CD14-positive monocyte (primary cell): ENCODE results near the gene HIF3A. TPM values are rescaled to one million over a fixed set of nuclear protein-coding genes. Genes with fewer than 3 reads are reported as not detected.
"Not testable (repeated sequence)": the region's sequence is repeated elsewhere in the genome, so short reads cannot be mapped to it uniquely, and the experiment has no call there.

ENCODE experiments used
- DNase-seq, 3 donors: peaks; one replicate each; pipeline ENCODE4 v3.0.0-alpha.2; 2011 to 2022
- H2AFZ ChIP-seq: 2 replicates; pipeline ENCODE4 v1.6.0; 2012; ENCODE audit warnings: mild to moderate bottlenecking, low read depth, low read length, inconsistent platforms; ENCODE audit not compliant: insufficient read depth, poor library complexity, severe bottlenecking
- H3K27ac ChIP-seq, 2 donors: 1 replicate in 1 of 2; 2 replicates in 1 of 2; pipeline ENCODE4 v1.5.1; 2012 to 2013; ENCODE audit warnings: low read length in 2 of 2, control low read depth in 1 of 2, inconsistent platforms in 1 of 2, low read depth in 1 of 2, mild to moderate bottlenecking in 1 of 2
- H3K27me3 ChIP-seq, 2 donors: one replicate each; pipeline versions ENCODE4 v1.6.0 to v1.6.1; 2011 to 2013; ENCODE audit warnings: low read length in 2 of 2; ENCODE audit not compliant: control insufficient read depth in 2 of 2, insufficient read depth in 2 of 2
- H3K36me3 ChIP-seq, 2 donors: replicated peaks in 1 of 2; 1 replicate in 1 of 2; 2 replicates in 1 of 2; pipeline versions ENCODE4 v1.5.1 to v1.6.1; 2012 to 2013; ENCODE audit warnings: low read length in 2 of 2, control low read depth in 1 of 2, inconsistent platforms in 1 of 2, mild to moderate bottlenecking in 1 of 2; ENCODE audit not compliant: insufficient read depth in 2 of 2, control insufficient read depth in 1 of 2
- H3K4me1 ChIP-seq, 2 donors: 1 replicate in 1 of 2; 2 replicates in 1 of 2; pipeline versions ENCODE4 v1.5.1 to v1.6.1; 2012 to 2013; ENCODE audit warnings: low read length in 2 of 2, control low read depth in 1 of 2, inconsistent platforms in 1 of 2, mild to moderate bottlenecking in 1 of 2, moderate library complexity in 1 of 2; ENCODE audit not compliant: insufficient read depth in 2 of 2, control insufficient read depth in 1 of 2
- H3K4me2 ChIP-seq: replicated peaks from 2 replicates; pipeline ENCODE3; 2012; ENCODE audit warnings: low read length, moderate library complexity, mild to moderate bottlenecking; ENCODE audit not compliant: poor library complexity, severe bottlenecking; ENCODE audit errors: extremely low read depth
- H3K4me3 ChIP-seq, 3 experiments: fragments of 200-600 bp in 1 of 3; sonication (generic) in 1 of 3; replicated peaks in 1 of 3; 1 replicate in 2 of 3; 2 replicates in 1 of 3; pipeline ENCODE4 v1.5.1; 2011 to 2013; ENCODE audit warnings: low read length in 3 of 3, mild to moderate bottlenecking in 3 of 3, control low read depth in 2 of 3, low read depth in 2 of 3, inconsistent platforms in 1 of 3, moderate library complexity in 1 of 3
- H3K79me2 ChIP-seq: 2 replicates; pipeline ENCODE4 v1.6.0; 2012; ENCODE audit warnings: mild to moderate bottlenecking, control low read depth, inconsistent platforms, low read length, moderate library complexity; ENCODE audit not compliant: insufficient read depth
- H3K9ac ChIP-seq: 2 replicates; pipeline ENCODE4 v1.6.0; 2017; ENCODE audit warnings: low read length, mild to moderate bottlenecking; ENCODE audit not compliant: insufficient read depth, poor library complexity, severe bottlenecking
- H3K9me3 ChIP-seq, 2 donors: replicated peaks in 1 of 2; 1 replicate in 1 of 2; 2 replicates in 1 of 2; pipeline versions ENCODE4 v1.5.1 to v1.6.1; 2012 to 2013; ENCODE audit warnings: low read length in 2 of 2, control low read depth in 1 of 2; ENCODE audit not compliant: control insufficient read depth in 1 of 2, insufficient read depth in 1 of 2
- H4K20me1 ChIP-seq: 2 replicates; pipeline ENCODE4 v1.6.0; 2012; ENCODE audit warnings: mild to moderate bottlenecking, low read length, control low read depth, moderate library complexity; ENCODE audit not compliant: insufficient read depth
- H3K27ac Mint-ChIP-seq, 7 donors: one replicate each; pipeline ENCODE4 v1.8.0; 2020; ENCODE audit warnings: mild to moderate bottlenecking in 7 of 7, mixed read lengths in 7 of 7, moderate library complexity in 6 of 7, inconsistent platforms in 2 of 7
- H3K27me3 Mint-ChIP-seq, 3 donors: one replicate each; pipeline ENCODE4 v1.8.0; 2021 to 2022; ENCODE audit warnings: low read depth in 3 of 3, mild to moderate bottlenecking in 3 of 3, mixed read lengths in 3 of 3, moderate library complexity in 3 of 3, inconsistent platforms in 1 of 3
- H3K36me3 Mint-ChIP-seq, 2 donors: one replicate each; pipeline ENCODE4 v1.8.0; 2020; ENCODE audit warnings: mixed read lengths in 2 of 2, inconsistent platforms in 1 of 2, mild to moderate bottlenecking in 1 of 2
- H3K4me1 Mint-ChIP-seq: one replicate; pipeline ENCODE4 v1.8.0; 2020; ENCODE audit warnings: mild to moderate bottlenecking, mixed read lengths
- H3K4me3 Mint-ChIP-seq, 2 donors: one replicate each; pipeline ENCODE4 v1.8.0; 2020; ENCODE audit warnings: mild to moderate bottlenecking in 2 of 2, mixed read lengths in 2 of 2, moderate library complexity in 1 of 2
- H3K9me3 Mint-ChIP-seq, 7 donors: one replicate each; pipeline ENCODE4 v1.8.0; 2020 to 2022; ENCODE audit warnings: mixed read lengths in 7 of 7, mild to moderate bottlenecking in 6 of 7, moderate library complexity in 6 of 7, inconsistent platforms in 2 of 7
- CTCF ChIP-seq: fragments of 200-600 bp; IDR thresholded peaks from one replicate; pipeline ENCODE4 v1.8.0; 2022; ENCODE audit warnings: antibody characterized with exemption, mild to moderate bottlenecking
- WGBS: methylation state at CpG from one replicate; pipeline ENCODE4 v1.1.5; 2013; ENCODE audit warnings: missing lambda C conversion rate; ENCODE audit not compliant: insufficient coverage; 5-methylcytosine and 5-hydroxymethylcytosine counted together
- intact Hi-C, 2 donors: fragments of 100-400 bp; cut with micrococcal nuclease; formaldehyde crosslinking; loops; one replicate each; pipeline versions ENCODE4 v1.15.0 to v1.15.1; 2023
- polyA plus RNA-seq, 3 donors: library from polyadenylated mRNA; depleted of rRNA in 1 of 3; unstranded in 2 of 3; stranded (reverse) in 1 of 3; fragments of 300-500 nt in 2 of 3; fragments of >200 nt in 1 of 3; fragmentation: Illumina TruSeq in 2 of 3; gene quantifications; 1 replicate in 2 of 3; 2 replicates in 1 of 3; pipeline ENCODE4 v1.2.3, GENCODE V29; 2012 to 2021

Gene HIF3A
- polyA plus RNA-seq, 3 donors: not detected

GRCh38 chr19:46320559-46320958 is 23.7 kb downstream of the HIF3A start:
- Mint-ChIP-seq H3K27me3 (peaks cover 0 to 10% (median 2%) of the 10 kb centered on the region in 3 donors), H3K27ac (no peak overlapping the region), H3K9me3 (peaks cover 2 to 8% (median 6%) of the 10 kb centered on the region in 7 donors), H3K4me1 (peaks cover 3% of the 10 kb centered on the region), H3K36me3 (no peaks in the 10 kb centered on the region), H3K4me3 (no peak overlapping the region)
- no peak overlapping the region for H3K4me2 ChIP-seq
- H2AFZ ChIP-seq: no peak overlapping the region
- no peaks in the 10 kb centered on the region for H3K4me1 ChIP-seq
- H3K79me2 ChIP-seq: no peaks in the 10 kb centered on the region
- no peak for DNase-seq
- no peak overlapping the region for H3K27ac ChIP-seq
- no peak for TF ChIP-seq CTCF
- H3K36me3 ChIP-seq: no peaks in the 10 kb centered on the region
- 100% methylated on average over 2 of the region's 5 CpGs for WGBS
- no peak overlapping the region for H3K9ac ChIP-seq
- no peaks in the 10 kb centered on the region for H3K27me3 ChIP-seq
- H4K20me1 ChIP-seq: no peaks in the 10 kb centered on the region
- H3K4me3 ChIP-seq: no peak overlapping the region
- peaks cover 0 to 3% of the 10 kb centered on the region in 2 donors for H3K9me3 ChIP-seq
- intact Hi-C loops: no loop called here

- H3K4me3 ChIP-seq: no peak overlapping the region
- H3K79me2 ChIP-seq: no peaks in the 10 kb centered on the region
- no peak for TF ChIP-seq CTCF
- Mint-ChIP-seq H3K4me3 (no peak overlapping the region), H3K9me3 (peaks cover 9 to 17% (median 15%) of the 10 kb centered on the region in 7 donors), H3K27ac (no peak overlapping the region), H3K4me1 (peaks cover 3% of the 10 kb centered on the region), H3K36me3 (no peaks in the 10 kb centered on the region), H3K27me3 (peaks cover 0 to 9% (median 0%) of the 10 kb centered on the region in 3 donors)
- 98% methylated on average over 11 of the region's 12 CpGs for WGBS
- H3K27ac ChIP-seq: no peak overlapping the region
- H3K36me3 ChIP-seq: no peaks in the 10 kb centered on the region
- H3K9me3 ChIP-seq: peaks cover 9 to 11% of the 10 kb centered on the region in 2 donors
- H2AFZ ChIP-seq: no peak overlapping the region
- no peak for DNase-seq
- no peak overlapping the region for H3K9ac ChIP-seq
- no peaks in the 10 kb centered on the region for H3K4me1 ChIP-seq
- no peak overlapping the region for H3K4me2 ChIP-seq
- intact Hi-C loops: no loop called here
- no peaks in the 10 kb centered on the region for H3K27me3 ChIP-seq
- H4K20me1 ChIP-seq: no peaks in the 10 kb centered on the region
These were observed 24.8 kb downstream of the HIF3A start for GRCh38 chr19:46321653-46322052.

GRCh38 chr19:46323227-46323626 is 26.4 kb downstream of the HIF3A start:
- H3K4me1 ChIP-seq, H3K36me3 Mint-ChIP-seq, H3K9ac ChIP-seq, intact Hi-C loops, H3K27me3 Mint-ChIP-seq, H3K27ac Mint-ChIP-seq, H3K27me3 ChIP-seq, H3K27ac ChIP-seq, H3K4me3 Mint-ChIP-seq, H2AFZ ChIP-seq, H3K4me1 Mint-ChIP-seq, H3K36me3 ChIP-seq, H4K20me1 ChIP-seq, H3K79me2 ChIP-seq, H3K4me2 ChIP-seq, H3K4me3 ChIP-seq, DNase-seq: not testable (repeated sequence)
- WGBS: 100% methylated on average over 2 of the region's 9 CpGs
- peaks cover 22 to 24% of the 10 kb centered on the region in 2 donors for H3K9me3 ChIP-seq
- H3K9me3 Mint-ChIP-seq: peaks cover 20 to 31% (median 26%) of the 10 kb centered on the region in 7 donors
